ENCODE results near the gene SCN9A.

GRCh38 chr2:166404831-166405568, 29.3 kb upstream of the SCN9A start:
- no peak for TF ChIP-seq CTCF (IDR thresholded peaks at IDR 0.05; ENCODE audit: low read depth, low read length, poor library complexity, severe bottlenecking)
- TF ChIP-seq EZH2phosphoT487 (IDR thresholded peaks at IDR 0.05; ENCODE audit: borderline replicate concordance, low read length), result no peak
